GM12875 (cell line): ENCODE results near the gene PROCR.

Experiments
- H3K4me3 ChIP-seq: one replicate; pipeline ENCODE4 v1.5.1; 2011; ENCODE audit warnings: low read depth, low read length, control low read depth
- CTCF ChIP-seq: IDR thresholded peaks from 2 replicates; pipeline ENCODE4 v1.5.1; 2011; ENCODE audit warnings: low read depth, mild to moderate bottlenecking, control low read depth, inconsistent platforms, low read length, moderate library complexity, borderline replicate concordance; ENCODE audit not compliant: insufficient read depth

Gene PROCR

GRCh38 chr20:35225319-35226125, 53.6 kb downstream of the PROCR start:
- no peak overlapping the region for H3K4me3 ChIP-seq

DNA sequence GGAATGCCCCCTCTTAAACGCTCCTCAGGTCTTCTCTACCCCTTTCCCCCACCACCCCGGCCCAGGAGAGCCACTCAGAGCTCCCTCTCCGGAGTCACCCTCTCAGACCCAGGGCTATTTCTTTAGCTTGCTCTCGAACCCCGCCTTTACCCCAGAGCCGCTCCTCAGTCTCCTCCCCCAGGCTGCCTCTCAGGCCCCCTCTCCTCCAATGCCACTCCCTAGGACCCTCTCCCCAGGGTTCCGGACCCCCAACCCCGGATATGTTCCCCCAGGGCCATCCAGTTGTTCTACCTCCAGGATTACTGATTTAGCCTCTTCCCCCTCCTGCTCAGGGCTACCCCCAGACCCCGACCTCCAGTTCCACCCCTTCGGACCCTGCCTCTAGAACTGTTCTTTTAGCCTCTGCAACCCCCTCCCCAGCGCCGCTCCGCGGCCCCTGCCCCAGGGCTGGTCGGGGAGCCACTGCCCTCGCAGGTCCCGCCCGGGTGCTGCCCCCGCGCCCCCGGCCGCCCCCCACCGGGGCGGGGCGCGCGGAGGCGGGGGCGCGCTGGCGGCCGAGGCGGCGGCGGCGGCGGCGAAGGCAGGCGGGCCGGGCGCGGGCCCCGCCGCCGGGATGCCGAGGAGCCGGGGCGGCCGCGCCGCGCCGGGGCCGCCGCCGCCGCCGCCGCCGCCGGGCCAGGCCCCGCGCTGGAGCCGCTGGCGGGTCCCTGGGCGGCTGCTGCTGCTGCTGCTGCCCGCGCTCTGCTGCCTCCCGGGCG, 54.4 kb downstream of the PROCR start, which contains the start of gene MMP24:
TSS of gene MMP24 (plus strand) at position 565 of the 758 bp plus-strand sequence. CDS start at position 614, 49 bp downstream.
- no peak within 1 kb of the TSS for H3K4me3 ChIP-seq
- no peak for TF ChIP-seq CTCF

More at GRCh38 chr20:35225319-35226125, 53.6 kb downstream of the PROCR start:
- TF ChIP-seq CTCF, result no peak
